H1 (cell line): ENCODE measurements around the gene SIMC1. TPM values are rescaled to one million over a fixed set of nuclear protein-coding genes. Genes with fewer than 3 reads are reported as not detected.

ENCODE experiments used
- CTCF ChIA-PET: fragments of 300-600 bp; sonication (Branson Sonifier 250); formaldehyde crosslinking; loops from one replicate; lab custom pipeline; 2021; ENCODE audit not compliant: partially characterized antibody; lab: Charles Lee
- POLR2A ChIA-PET: fragments of 300-600 bp; sonication (Branson Sonifier 250); formaldehyde crosslinking; loops from one replicate; lab custom pipeline; 2021; ENCODE audit warnings: inconsistent platforms; ENCODE audit not compliant: partially characterized antibody; lab: Charles Lee
- DNase-seq, 2 experiments: peaks; one replicate each; pipeline versions ENCODE4 v3.0.0 to v3.0.0-alpha.2; 2010 to 2022; ENCODE audit warnings: low spot score in 2 of 2, low read depth in 1 of 2, mixed read lengths in 1 of 2
- FAIRE-seq: peaks from 2 replicates; lab custom pipeline; 2011; peaks lifted over from hg19 to GRCh38; lab: Jason Lieb, UNC
- H2AFZ ChIP-seq: 2 replicates; pipeline ENCODE4 v1.8.1; 2012; ENCODE audit warnings: low read length, inconsistent platforms
- H2AK5ac ChIP-seq: 2 replicates; pipeline ENCODE4 v1.6.1; 2013; ENCODE audit warnings: low read depth, low read length
- H2BK120ac ChIP-seq: replicated peaks from 2 replicates; pipeline ENCODE3; 2013; ENCODE audit warnings: low read depth, low read length, inconsistent platforms
- H2BK12ac ChIP-seq: 2 replicates; pipeline ENCODE4 v1.6.1; 2013; ENCODE audit warnings: low read depth, low read length
- H2BK15ac ChIP-seq: 2 replicates; pipeline ENCODE4 v1.6.1; 2013; ENCODE audit warnings: low read length
- H2BK20ac ChIP-seq: 2 replicates; pipeline ENCODE4 v1.6.1; 2013; ENCODE audit warnings: low read length
- H2BK5ac ChIP-seq: 2 replicates; pipeline ENCODE4 v1.6.1; 2013; ENCODE audit warnings: low read depth, low read length
- H3K14ac ChIP-seq: 2 replicates; pipeline ENCODE4 v1.6.1; 2013; ENCODE audit warnings: inconsistent platforms; ENCODE audit not compliant: insufficient read length
- H3K18ac ChIP-seq: 2 replicates; pipeline ENCODE4 v1.6.1; 2013; ENCODE audit warnings: low read length; ENCODE audit errors: extremely low read depth
- H3K23ac ChIP-seq: 2 replicates; pipeline ENCODE4 v1.6.1; 2013; ENCODE audit warnings: inconsistent platforms; ENCODE audit not compliant: insufficient read length
- H3K23me2 ChIP-seq: 2 replicates; pipeline ENCODE4 v1.6.1; 2013; ENCODE audit warnings: low read depth, low read length
- H3K27ac ChIP-seq: 2 replicates; pipeline ENCODE4 v1.6.1; 2011; ENCODE audit warnings: low read depth, low read length, inconsistent platforms
- H3K27me3 ChIP-seq, 4 experiments: replicated peaks in 1 of 4; 1 replicate in 1 of 4; 2 replicates in 3 of 4; pipeline versions ENCODE4 v1.6.1 to v1.8.1; 2011 to 2013; ENCODE audit warnings: low read length in 3 of 4, mild to moderate bottlenecking in 3 of 4, inconsistent platforms in 2 of 4, mixed read lengths in 2 of 4, moderate library complexity in 1 of 4; ENCODE audit not compliant: control insufficient read depth in 3 of 4, insufficient read depth in 3 of 4; ENCODE audit errors: extremely low read depth in 1 of 4
- H3K36me3 ChIP-seq, 4 experiments: 2 replicates each; pipeline versions ENCODE4 v1.6.1 to v1.8.1; 2011 to 2013; ENCODE audit warnings: mild to moderate bottlenecking in 4 of 4, low read length in 3 of 4, moderate library complexity in 2 of 4, control low read depth in 1 of 4, inconsistent platforms in 1 of 4; ENCODE audit not compliant: insufficient read depth in 4 of 4, control insufficient read depth in 2 of 4
- H3K4ac ChIP-seq: replicated peaks from 2 replicates; pipeline ENCODE3; 2013; ENCODE audit warnings: low read length, low read depth, mixed read lengths, inconsistent platforms; ENCODE audit not compliant: insufficient read length
- H3K4me1 ChIP-seq, 4 experiments: replicated peaks in 1 of 4; 1 replicate in 1 of 4; 2 replicates in 3 of 4; pipeline versions ENCODE4 v1.6.1 to v1.8.1; 2011 to 2013; ENCODE audit warnings: low read length in 3 of 4, inconsistent platforms in 2 of 4, mixed read lengths in 1 of 4; ENCODE audit not compliant: insufficient read depth in 4 of 4, control insufficient read depth in 3 of 4
- H3K4me2 ChIP-seq, 2 experiments: 2 replicates each; pipeline versions ENCODE4 v1.6.1 to v1.8.1; 2011 to 2013; ENCODE audit warnings: low read depth in 2 of 2, low read length in 2 of 2, control low read depth in 1 of 2, inconsistent platforms in 1 of 2, mild to moderate bottlenecking in 1 of 2; ENCODE audit not compliant: insufficient read depth in 1 of 2
- H3K4me3 ChIP-seq, 4 experiments: fragments of 200-600, 300-600 bp in 1 of 4; sonication (generic), shearing (Covaris generic), sonication (Bioruptor Twin) in 1 of 4; 2 replicates each; pipeline versions ENCODE4 v1.5.1 to v1.8.1; 2011 to 2016; ENCODE audit warnings: low read length in 4 of 4, low read depth in 3 of 4, control low read depth in 2 of 4, inconsistent platforms in 2 of 4, mild to moderate bottlenecking in 2 of 4, mixed read lengths in 1 of 4, moderate library complexity in 1 of 4; ENCODE audit not compliant: insufficient read depth in 2 of 4; ENCODE audit errors: extremely low read depth in 1 of 4
- H3K56ac ChIP-seq: replicated peaks from 2 replicates; pipeline ENCODE3; 2013; ENCODE audit warnings: low read depth, mild to moderate bottlenecking, mixed read lengths, low read length, inconsistent platforms; ENCODE audit not compliant: insufficient read length
- H3K79me1 ChIP-seq: 2 replicates; pipeline ENCODE4 v1.6.1; 2013; ENCODE audit warnings: low read depth, low read length, control low read depth
- H3K79me2 ChIP-seq, 2 experiments: 2 replicates each; pipeline versions ENCODE4 v1.6.1 to v1.8.1; 2012 to 2013; ENCODE audit warnings: low read length in 2 of 2, mild to moderate bottlenecking in 2 of 2, inconsistent platforms in 1 of 2; ENCODE audit not compliant: insufficient read depth in 2 of 2, control insufficient read depth in 1 of 2
- H3K9ac ChIP-seq, 4 experiments: replicated peaks in 1 of 4; 1 replicate in 1 of 4; 2 replicates in 3 of 4; pipeline versions ENCODE4 v1.6.1 to v1.8.1; 2011 to 2013; ENCODE audit warnings: low read depth in 3 of 4, low read length in 3 of 4, control low read depth in 2 of 4, mild to moderate bottlenecking in 2 of 4, moderate library complexity in 2 of 4, inconsistent platforms in 1 of 4; ENCODE audit errors: extremely low read depth in 1 of 4
- H3K9me3 ChIP-seq, 2 experiments: 2 replicates each; pipeline versions ENCODE4 v1.6.1 to v1.8.1; 2012 to 2013; ENCODE audit warnings: mild to moderate bottlenecking in 2 of 2, moderate library complexity in 2 of 2, control low read depth in 1 of 2, inconsistent platforms in 1 of 2, low read depth in 1 of 2, low read length in 1 of 2, mixed read lengths in 1 of 2; ENCODE audit not compliant: insufficient read depth in 2 of 2
- H4K20me1 ChIP-seq, 2 experiments: replicated peaks in 1 of 2; 2 replicates each; pipeline versions ENCODE3 to v1.8.1; 2011 to 2013; ENCODE audit warnings: inconsistent platforms in 2 of 2, low read length in 2 of 2, mild to moderate bottlenecking in 1 of 2; ENCODE audit not compliant: insufficient read depth in 2 of 2, control insufficient read depth in 1 of 2
- H4K5ac ChIP-seq: 2 replicates; pipeline ENCODE4 v1.6.1; 2013; ENCODE audit warnings: low read length, low read depth, mixed read lengths, inconsistent platforms; ENCODE audit not compliant: insufficient read length
- H4K8ac ChIP-seq: 2 replicates; pipeline ENCODE4 v1.8.0; 2013; ENCODE audit warnings: mild to moderate bottlenecking, moderate library complexity, low read length, inconsistent platforms; ENCODE audit not compliant: insufficient read depth; ENCODE audit errors: extremely low read depth
- H4K91ac ChIP-seq: replicated peaks from 2 replicates; pipeline ENCODE3; 2013; ENCODE audit warnings: low read length, mixed read lengths, inconsistent platforms; ENCODE audit not compliant: insufficient read length
- CTBP2 ChIP-seq: IDR thresholded peaks from 2 replicates; pipeline ENCODE4 v1.7.0; 2011; ENCODE audit warnings: borderline replicate concordance, mild to moderate bottlenecking, moderate library complexity, mixed read lengths, low read length; ENCODE audit not compliant: insufficient read depth, insufficient read length
- EGR1 ChIP-seq: IDR thresholded peaks from 2 replicates; pipeline ENCODE4 v1.6.1; 2011; ENCODE audit warnings: low read depth, low read length, borderline replicate concordance
- HDAC6 ChIP-seq: IDR thresholded peaks from one replicate; pipeline ENCODE4 v1.7.1; 2012; ENCODE audit warnings: low read depth, mild to moderate bottlenecking, inconsistent platforms, low read length, moderate library complexity
- NANOG ChIP-seq: IDR thresholded peaks from 2 replicates; pipeline ENCODE4 v1.6.1; 2011; ENCODE audit warnings: low read length, low read depth, mild to moderate bottlenecking, inconsistent platforms; ENCODE audit not compliant: insufficient read depth, poor library complexity, severe bottlenecking
- RFX5 ChIP-seq: IDR thresholded peaks from 2 replicates; pipeline ENCODE4 v1.6.1; 2011; ENCODE audit warnings: low read depth, low read length, improper control_type of control experiment, borderline replicate concordance
- SIN3A ChIP-seq, 2 experiments: IDR thresholded peaks in 1 of 2; conservative IDR thresholded peaks in 1 of 2; 2 replicates each; pipeline ENCODE4 v1.6.1; 2011 to 2012; ENCODE audit warnings: low read length in 2 of 2, improper control_type of control experiment in 1 of 2, low read depth in 1 of 2, mild to moderate bottlenecking in 1 of 2
- TBP ChIP-seq: IDR thresholded peaks from 2 replicates; pipeline ENCODE4 v1.6.1; 2011; ENCODE audit warnings: low read depth, low read length, improper control_type of control experiment
- TCF12 ChIP-seq: IDR thresholded peaks from 2 replicates; pipeline ENCODE4 v1.6.1; 2011; ENCODE audit warnings: low read depth, mild to moderate bottlenecking, low read length
- WGBS, 2 experiments: shearing (Covaris generic) in 1 of 2; methylation state at CpG; one replicate each; pipeline versions ENCODE4 v1.1.6 to v1.1.7; 2013 to 2015; ENCODE audit warnings: low lambda C conversion rate in 2 of 2, mixed read lengths in 2 of 2, inconsistent platforms in 1 of 2, low coverage in 1 of 2, missing lambda C conversion rate in 1 of 2; ENCODE audit not compliant: insufficient replicate concordance in 2 of 2, insufficient coverage in 1 of 2, insufficient read length in 1 of 2; ENCODE audit errors: extremely low coverage in 1 of 2, missing lambda C conversion rate in 1 of 2; 5-methylcytosine and 5-hydroxymethylcytosine counted together
- polyA plus RNA-seq, 7 experiments: library from polyadenylated mRNA; depleted of rRNA in 3 of 7; stranded (reverse) in 5 of 7; unstranded in 2 of 7; fragments of >200 nt in 5 of 7; fragments of 200-250 nt in 2 of 7; gene quantifications; 1 replicate in 5 of 7; 2 replicates in 1 of 7; 4 replicates in 1 of 7; pipeline versions ENCODE4 v1.2.1 to v1.2.3, GENCODE V29; 2011 to 2013; ENCODE audit warnings: missing spikeins in 2 of 7, mixed read lengths in 2 of 7
- total RNA-seq: library from RNA; stranded (reverse); fragmentation: NEBNext Ultra II Directional; extraction: Animal tissue kit (Norgen Biotek cat#: 25700); gene quantifications from 2 replicates; pipeline ENCODE4 v1.2.1, GENCODE V29; 2021

Gene SIMC1
- total and polyA plus RNA-seq, 2 of the 8 experiments (the other 6 are each of a cell fraction or from before 2014, with no cell fraction given), result 12.3 to 21.2 TPM

DNA sequence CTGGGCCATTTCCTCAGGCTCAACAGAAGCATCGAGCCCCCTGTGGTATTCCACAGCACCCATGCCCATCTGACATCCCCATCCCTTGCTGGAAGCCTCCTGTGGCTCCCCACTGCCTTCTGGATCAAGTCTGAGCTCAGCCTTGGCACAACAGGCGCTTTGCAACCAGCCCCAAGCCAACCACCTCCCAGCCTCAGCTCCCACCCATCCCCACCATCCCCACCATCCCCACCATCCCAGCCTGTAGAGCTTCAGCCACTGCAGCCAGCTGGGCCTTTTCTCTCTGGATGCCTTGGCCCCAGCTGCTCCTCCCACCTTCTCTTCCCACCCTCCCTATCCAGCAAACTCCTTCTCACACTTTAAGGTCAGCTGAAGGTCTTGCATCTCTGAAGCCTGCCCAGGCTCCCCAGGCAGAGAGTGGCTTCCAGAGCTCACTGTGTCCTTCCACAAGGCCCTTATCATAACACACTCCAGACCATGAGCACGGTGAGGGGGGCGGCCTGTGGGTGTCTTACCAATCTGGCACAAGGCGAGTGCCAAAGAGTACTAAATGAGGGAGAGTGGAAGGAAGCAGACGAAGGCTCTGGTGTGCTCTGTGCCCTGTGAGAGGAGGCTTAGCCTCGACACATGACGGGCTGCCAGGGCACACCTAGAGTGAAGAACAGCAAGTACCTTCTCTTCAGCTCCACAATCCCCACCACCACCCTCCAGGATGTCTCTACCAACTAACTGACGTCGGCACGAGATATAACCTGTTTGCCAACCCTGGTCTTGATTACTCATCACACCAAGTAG is 156.9 kb downstream of the SIMC1 start:
- Histone ChIP-seq H3K36me3 (no peaks in the 10 kb centered on the region; a peak in 1 of 8 replicates), H3K4me3 (no peak overlapping the region), H4K8ac (no peak overlapping the region), H2BK20ac (no peak overlapping the region), H3K23ac (no peak overlapping the region), H3K79me1 (no peaks in the 10 kb centered on the region; the same call in 1 of the 2 replicates), H4K20me1 (peaks cover 0 to 1% of the 10 kb centered on the region in 2 experiments), H3K14ac (no peak overlapping the region), H3K23me2 (no peaks in the 10 kb centered on the region), H3K18ac (no peak overlapping the region), H3K4ac (no peak overlapping the region), H2BK12ac (no peak overlapping the region), H2AFZ (no peak overlapping the region), H2BK5ac (no peak overlapping the region; the same call in 1 of the 2 replicates), H3K9ac (no peak overlapping the region), H4K91ac (no peak overlapping the region), H3K27me3 (no peaks in the 10 kb centered on the region), H2BK15ac (no peak overlapping the region), H3K56ac (no peak overlapping the region), H2AK5ac (no peak overlapping the region), H3K4me2 (no peak overlapping the region), H3K9me3 (no peaks in the 10 kb centered on the region), H3K79me2 (no peaks in the 10 kb centered on the region), H2BK120ac (no peak overlapping the region), H3K4me1 (no peaks in the 10 kb centered on the region), H3K27ac (no peak overlapping the region), H4K5ac (no peak overlapping the region)
- no peak for DNase-seq
- FAIRE-seq, result no peak
- 85% methylated on average over 11 of the region's 11 CpGs; no CpG with 5 or more reads in 1 of the 2 experiments for WGBS, 2 experiments
- TF ChIP-seq SIN3A (conservative IDR thresholded peaks at IDR 0.05 in 1 of 2, IDR thresholded peaks at IDR 0.05 in 1 of 2; ENCODE audit: low read depth in 1 of 2, low read length in 2 of 2), result no peak
- TF ChIP-seq CTBP2, result no peak
- TF ChIP-seq TCF12, result no peak
- TF ChIP-seq HDAC6, result no peak
- no peak for TF ChIP-seq NANOG
- no peak for TF ChIP-seq RFX5
- TF ChIP-seq TBP, result no peak
- TF ChIP-seq EGR1, result no peak
- POLR2A ChIA-PET, result interaction anchor here (1.1 to 10.2 kb wide), 2 partner anchors 11 to 33 kb away, joined by 3 to 57 read pairs; no protein-coding TSS in a partner anchor
- CTCF ChIA-PET, result interaction anchor here (0.6 to 7.9 kb wide), 4 partner anchors 11 to 666 kb away, joined by 3 to 83 read pairs (median 4); partner anchors contain the start of gene FAF2
